ENCODE measurements around the gene NUTM1.

DNA sequence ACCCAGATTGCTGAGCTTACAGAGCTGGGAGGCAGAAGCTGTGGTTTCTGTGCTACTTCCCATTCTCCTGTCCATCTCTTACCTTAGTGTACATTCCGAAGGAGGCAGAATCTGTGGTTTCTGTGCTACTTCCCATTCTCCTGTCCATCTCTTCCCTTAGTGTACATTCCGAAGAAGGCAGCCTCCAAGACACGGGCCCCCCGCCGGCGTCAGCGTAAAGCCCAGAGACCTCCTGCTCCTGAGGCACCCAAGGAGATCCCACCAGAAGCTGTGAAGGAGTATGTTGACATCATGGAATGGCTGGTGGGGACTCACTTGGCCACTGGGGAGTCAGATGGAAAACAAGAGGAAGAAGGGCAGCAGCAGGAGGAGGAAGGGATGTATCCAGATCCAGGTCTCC is 11.2 kb downstream of the NUTM1 start:
- TF ChIP-seq ZNF416 (CRISPR knock-in tag; IDR thresholded peaks at IDR 0.05) (no peak), TEAD4 (CRISPR knock-in tag; IDR thresholded peaks at IDR 0.05) (no peak), ESRRA (CRISPR knock-in tag; IDR thresholded peaks at IDR 0.05; ENCODE audit: borderline replicate concordance) (no peak), NFYB (CRISPR knock-in tag; conservative IDR thresholded peaks at IDR 0.05; ENCODE audit: low read depth) (no peak), SP1 (CRISPR knock-in tag; conservative IDR thresholded peaks at IDR 0.05) (no peak), ZNF423 (CRISPR knock-in tag; IDR thresholded peaks at IDR 0.05) (no peak), ELF4 (CRISPR knock-in tag; IDR thresholded peaks at IDR 0.05; ENCODE audit: low read depth) (no peak)
- TF ChIP-seq, protein P1, sequence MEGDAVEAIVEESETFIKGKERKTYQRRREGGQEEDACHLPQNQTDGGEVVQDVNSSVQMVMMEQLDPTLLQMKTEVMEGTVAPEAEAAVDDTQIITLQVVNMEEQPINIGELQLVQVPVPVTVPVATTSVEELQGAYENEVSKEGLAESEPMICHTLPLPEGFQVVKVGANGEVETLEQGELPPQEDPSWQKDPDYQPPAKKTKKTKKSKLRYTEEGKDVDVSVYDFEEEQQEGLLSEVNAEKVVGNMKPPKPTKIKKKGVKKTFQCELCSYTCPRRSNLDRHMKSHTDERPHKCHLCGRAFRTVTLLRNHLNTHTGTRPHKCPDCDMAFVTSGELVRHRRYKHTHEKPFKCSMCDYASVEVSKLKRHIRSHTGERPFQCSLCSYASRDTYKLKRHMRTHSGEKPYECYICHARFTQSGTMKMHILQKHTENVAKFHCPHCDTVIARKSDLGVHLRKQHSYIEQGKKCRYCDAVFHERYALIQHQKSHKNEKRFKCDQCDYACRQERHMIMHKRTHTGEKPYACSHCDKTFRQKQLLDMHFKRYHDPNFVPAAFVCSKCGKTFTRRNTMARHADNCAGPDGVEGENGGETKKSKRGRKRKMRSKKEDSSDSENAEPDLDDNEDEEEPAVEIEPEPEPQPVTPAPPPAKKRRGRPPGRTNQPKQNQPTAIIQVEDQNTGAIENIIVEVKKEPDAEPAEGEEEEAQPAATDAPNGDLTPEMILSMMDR (IDR thresholded peaks at IDR 0.05), result no peak
